ENCODE data around the gene FAM13C.

GRCh38 chr10:59303018-59303417 is 59.3 kb downstream of the FAM13C start:
- TF ChIP-seq ZNF274 (IDR thresholded peaks at IDR 0.05; ENCODE audit: low read depth, low read length) (no peak), YY1 (IDR thresholded peaks at IDR 0.05; ENCODE audit: insufficient read depth, insufficient read length) (no peak), SUZ12 (IDR thresholded peaks at IDR 0.05; ENCODE audit: extremely low read depth, insufficient read depth, insufficient read length) (no peak)
